Measurements from ENCODE around the gene TMEM109.

GRCh38 chr11:60910281-60910687, 3.7 kb upstream of the TMEM109 start:
- TF ChIP-seq EZH2 (IDR thresholded peaks at IDR 0.05; ENCODE audit: insufficient read depth, low read length) (no peak), CTCF (IDR thresholded peaks at IDR 0.05; ENCODE audit: insufficient read depth, low read depth, low read length) (no peak)

All from astrocyte (in vitro differentiated cells and primary cell).